T47D (cell line): Measurements from ENCODE around the gene HOXD3.

Experiments
- DNase-seq, 2 experiments: peaks; one replicate each; pipeline versions ENCODE4 v3.0.0 to v3.0.0-alpha.2; 2011 to 2012; ENCODE audit warnings: low read depth in 1 of 2, low spot score in 1 of 2
- JUND ChIP-seq: IDR thresholded peaks from 2 replicates; pipeline ENCODE4 v1.6.1; 2012; ENCODE audit warnings: low read depth
- in situ Hi-C: cut with HindIII; loops from 2 replicates; pipeline ENCODE4 v1.10.0; 2016; ENCODE audit warnings: low sequenced_read_pairs, low pct_unique_long_range_greater_than_20kb

HOXD3 gene

DNA sequence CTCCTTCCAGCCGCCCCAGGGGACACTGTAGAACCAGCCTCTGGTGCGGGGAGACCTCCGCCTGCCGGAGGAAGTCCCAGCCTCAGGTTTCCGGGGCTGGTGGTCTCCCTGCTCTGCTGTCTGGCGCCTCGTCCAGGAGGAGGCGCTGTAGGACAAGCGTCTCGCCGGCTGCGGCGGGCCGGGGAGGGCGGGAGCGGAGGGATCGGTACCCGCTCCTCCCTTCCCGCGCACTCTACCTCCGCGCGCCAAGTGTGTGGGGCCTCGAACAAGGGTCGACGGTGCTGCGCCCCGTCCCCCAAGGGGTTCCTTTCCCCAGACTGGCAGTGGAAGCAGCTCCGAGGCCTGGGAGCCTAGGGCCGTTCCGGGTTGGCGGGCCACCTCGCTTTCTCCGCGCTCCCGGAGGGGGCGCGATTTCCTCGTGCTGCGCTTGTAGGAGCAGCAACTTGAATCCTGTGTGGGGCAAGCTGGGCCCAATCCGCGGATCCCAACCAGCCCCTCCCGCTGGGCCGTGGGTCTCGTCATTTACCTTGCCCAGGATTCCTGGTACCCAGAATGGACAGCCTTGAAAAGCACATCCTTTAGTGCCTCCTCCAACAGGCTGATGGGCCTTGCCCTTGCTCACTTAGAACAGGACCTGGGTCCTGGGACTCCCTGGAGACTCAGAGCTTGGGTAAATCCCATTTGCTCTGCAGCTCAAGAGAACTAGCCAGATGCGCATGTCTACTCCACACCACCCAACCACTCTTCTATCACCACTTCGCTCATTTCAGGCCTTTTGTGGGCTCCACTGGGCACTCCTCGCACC is 16.4 kb upstream of the HOXD3 start:
- in situ Hi-C loops, result no loop called here
- peak; percentile 72 to 92 for DNase-seq
- no peak for TF ChIP-seq JUND

DNA sequence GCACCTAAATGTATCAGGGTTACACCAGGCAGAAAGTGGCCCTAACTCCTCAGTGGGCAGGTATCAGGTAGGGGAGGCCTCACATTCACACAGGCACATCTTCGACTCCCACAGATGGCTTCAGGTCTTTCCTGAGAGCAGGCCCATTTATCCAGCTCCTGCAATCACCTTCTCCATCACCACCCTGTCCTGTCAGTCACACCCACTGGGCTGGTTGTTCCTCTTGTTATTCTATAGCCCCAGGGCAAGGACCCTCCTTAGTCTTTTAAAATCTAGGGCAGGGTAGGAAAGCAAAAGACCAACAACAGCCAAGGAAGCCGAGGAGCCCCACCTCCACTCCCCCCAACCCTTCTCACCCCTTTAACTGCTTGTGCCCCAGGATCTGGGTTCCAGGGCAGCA is 14.8 kb upstream of the HOXD3 start:
- in situ Hi-C loops, result no loop called here
- no peak for DNase-seq
- TF ChIP-seq JUND, result no peak

DNA sequence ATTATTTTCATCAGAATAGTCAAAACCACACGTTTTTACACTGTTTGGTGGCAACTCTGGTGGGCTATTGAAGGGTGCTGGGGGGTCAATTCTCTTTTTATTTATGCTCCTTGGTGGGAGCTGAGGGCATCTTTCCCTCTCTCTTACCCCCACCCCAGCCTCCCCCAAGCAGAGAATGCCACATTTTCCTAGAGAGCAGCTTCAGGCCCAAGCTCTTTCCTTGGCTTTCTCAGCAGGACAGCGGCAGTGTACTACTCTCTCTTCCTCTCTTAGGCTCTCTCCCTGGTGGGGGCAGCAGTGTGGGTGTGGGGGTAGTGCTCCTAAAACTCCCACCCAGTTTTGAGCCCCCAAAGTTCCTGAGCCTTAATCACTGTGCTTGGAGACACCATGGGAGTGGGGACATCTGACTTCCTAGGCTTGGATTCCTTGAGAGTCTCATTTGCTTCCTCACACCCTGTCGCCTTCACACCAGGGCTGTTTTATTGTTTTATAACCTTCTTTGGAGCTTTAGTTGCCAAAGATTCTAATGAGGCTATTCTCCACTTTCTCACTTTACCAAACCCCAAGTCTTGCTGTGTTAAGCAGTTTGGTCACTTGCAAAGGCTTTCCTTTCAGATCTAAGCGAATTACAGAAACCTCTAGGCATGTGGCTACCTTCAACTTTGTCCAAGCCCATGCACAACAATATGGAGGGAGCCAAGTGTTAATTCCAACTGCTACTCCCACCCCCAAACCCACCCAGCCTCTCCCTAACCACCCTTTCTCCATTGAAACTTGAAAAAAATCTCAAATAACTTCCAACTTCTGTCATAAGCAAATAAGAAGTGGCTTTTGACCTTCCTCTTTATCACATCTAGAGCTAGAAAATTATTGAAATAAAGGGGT is 11.8 kb upstream of the HOXD3 start:
- in situ Hi-C loops, result no loop called here
- DNase-seq, result no peak
- TF ChIP-seq JUND, result no peak

DNA sequence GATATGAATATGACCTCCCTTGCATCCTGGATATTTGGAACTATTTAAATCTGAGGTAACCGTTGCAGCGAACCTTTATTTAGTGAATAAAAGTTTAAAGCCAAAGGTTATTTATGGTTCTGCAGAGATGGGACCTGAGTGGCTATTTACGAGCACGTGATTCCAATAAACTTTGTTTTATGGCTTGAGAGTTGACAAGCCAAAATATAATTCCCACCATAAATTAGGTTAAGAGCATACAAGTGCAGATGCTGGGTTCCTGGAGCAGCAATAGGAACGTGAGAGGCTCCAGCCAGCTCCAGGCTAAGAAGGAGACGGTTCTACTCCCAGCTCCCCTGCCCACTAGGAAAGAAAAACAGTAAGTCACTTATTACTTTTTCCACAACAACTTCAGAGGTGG is 11.0 kb upstream of the HOXD3 start:
- in situ Hi-C loops, result no loop called here
- TF ChIP-seq JUND, result no peak

DNA sequence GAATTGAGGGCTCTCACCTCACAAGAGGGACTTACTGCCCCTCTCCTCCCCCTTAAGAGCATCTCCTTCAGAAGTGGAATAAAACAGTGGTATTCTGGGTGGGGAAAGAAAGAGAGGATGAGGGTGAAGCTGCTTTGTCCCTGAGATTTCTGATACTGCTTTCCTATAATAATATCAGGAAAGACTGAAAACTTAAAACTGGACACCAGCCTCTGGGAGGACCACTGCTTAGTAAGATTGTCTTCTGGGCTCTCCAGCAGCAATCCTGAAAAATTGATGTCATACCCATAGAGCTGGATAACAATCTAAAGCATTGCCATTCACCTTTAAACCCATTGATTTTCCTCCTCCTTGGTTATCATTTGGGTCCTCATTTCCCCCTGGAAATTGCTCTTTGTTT is 10.5 kb upstream of the HOXD3 start:
- in situ Hi-C loops, result no loop called here
- no peak for DNase-seq
- no peak for TF ChIP-seq JUND

More for the DNA sequence above, 11.0 kb upstream of the HOXD3 start:
- no peak for DNase-seq

DNA sequence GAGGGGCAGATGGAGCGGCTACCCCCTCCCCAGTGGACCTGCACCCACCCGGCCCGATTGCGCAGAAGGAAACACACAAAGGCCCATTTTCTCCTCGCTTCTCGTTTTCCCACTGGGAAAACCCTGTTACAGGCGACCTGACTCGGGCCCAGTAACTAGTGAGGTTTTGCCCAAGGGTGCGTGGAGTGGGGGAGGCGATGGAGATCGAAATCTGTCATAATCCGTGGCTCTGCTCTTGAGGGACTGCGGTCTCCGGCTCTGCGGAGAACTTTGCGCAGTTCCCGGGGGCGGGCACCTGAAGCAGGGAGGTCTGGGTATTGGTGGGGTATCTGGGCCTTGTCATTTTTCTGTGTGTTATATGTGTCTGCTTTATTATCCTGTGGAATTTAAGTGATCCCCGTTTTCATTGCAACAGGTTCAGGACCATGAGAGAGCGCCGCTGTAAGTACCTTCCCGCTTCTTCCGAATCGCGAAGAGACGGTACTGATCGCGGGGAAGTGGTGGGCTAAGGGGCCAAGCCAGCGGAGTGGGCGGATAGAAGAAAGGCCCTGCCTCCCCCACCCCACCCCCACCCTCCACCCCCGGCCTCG is 9.8 kb upstream of the HOXD3 start:
- in situ Hi-C loops, result no loop called here
- no peak for DNase-seq
- TF ChIP-seq JUND, result no peak

DNA sequence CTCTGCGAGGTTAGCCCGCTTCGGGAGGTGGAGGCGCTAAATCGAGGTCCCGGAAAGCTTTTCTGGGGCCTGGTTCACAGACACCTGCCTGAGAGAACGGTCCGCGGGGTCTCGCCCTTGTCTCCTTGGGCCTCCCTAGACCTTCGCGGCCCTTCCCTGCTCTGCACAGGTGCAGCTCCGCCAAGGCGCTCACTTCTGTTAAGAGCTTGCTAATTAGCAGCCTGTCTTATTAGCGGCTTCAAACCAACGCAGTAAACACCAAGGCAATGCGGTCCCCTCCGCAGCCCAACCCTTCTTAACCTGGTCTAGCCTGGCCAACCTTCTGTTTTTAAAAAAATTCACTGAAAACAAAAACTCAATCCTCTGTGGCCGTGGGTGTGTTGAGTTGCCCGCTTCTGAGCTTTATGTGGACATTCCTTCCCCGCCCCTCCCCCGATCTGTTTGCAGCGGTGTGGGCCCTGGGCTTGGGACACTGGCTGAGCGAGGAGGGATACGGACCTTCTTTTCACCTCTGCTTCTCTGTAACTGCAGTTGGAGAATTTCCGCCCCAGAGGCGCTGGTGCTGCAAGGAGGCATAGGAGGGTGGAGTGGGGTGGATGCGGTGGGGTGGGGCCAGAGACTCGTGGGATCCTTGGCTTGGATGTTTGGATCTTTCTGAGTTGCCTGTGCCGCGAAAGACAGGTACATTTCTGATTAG is 9.2 kb upstream of the HOXD3 start:
- in situ Hi-C loops, result no loop called here
- DNase-seq, result no peak
- TF ChIP-seq JUND, result no peak

DNA sequence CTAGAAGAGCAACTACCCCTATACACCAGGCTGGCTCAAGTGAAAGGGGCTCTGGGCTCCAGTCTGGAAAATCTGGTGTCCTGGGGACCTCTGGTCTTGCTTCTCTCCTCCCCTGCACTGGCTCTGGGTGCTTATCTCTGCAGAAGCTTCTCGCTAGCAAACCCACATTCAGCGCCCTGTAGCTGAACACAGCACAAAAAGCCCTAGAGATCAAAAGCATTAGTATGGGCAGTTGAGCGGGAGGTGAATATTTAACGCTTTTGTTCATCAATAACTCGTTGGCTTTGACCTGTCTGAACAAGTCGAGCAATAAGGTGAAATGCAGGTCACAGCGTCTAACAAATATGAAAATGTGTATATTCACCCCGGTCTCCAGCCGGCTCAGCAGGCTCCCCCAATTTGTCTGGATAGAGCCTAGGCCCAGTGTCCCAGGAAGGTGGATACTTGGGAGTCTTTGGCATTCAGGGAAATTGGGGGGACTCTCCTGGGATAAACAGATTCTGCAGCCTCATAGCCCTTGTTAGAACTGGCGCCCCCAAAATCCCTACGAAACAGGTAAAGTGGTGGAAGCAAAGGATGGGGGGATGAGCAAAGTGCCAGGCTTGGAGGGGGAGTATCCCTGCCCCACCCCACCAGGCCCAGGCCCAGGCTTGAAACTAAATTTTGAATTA is 8.2 kb upstream of the HOXD3 start:
- TF ChIP-seq JUND, result no peak
- in situ Hi-C loops, result no loop called here
- DNase-seq, result no peak

DNA sequence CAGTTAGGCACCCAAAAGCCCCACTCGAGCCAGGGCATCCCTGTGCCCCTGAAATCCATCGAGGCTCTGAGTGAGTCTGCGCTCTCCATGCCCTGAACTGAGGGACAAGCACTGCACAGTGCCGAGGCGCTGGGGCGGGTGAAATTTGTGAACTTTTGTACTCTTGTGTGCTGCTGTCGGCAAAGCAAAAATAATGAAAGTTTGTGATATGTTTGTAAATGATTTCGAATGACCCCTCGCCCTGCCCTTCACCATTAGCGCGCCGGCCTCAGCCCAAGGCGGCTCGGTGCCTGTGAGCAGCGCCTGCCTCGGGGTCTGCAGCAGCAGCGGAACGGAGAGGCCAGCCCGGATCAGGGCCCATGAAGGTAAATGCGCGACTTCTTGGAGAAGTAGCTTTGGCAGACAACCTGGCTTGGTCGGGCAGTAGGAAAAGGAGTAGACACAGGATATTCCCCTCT is 7.6 kb upstream of the HOXD3 start:
- DNase-seq, result no peak
- no peak for TF ChIP-seq JUND
- in situ Hi-C loops, result no loop called here

DNA sequence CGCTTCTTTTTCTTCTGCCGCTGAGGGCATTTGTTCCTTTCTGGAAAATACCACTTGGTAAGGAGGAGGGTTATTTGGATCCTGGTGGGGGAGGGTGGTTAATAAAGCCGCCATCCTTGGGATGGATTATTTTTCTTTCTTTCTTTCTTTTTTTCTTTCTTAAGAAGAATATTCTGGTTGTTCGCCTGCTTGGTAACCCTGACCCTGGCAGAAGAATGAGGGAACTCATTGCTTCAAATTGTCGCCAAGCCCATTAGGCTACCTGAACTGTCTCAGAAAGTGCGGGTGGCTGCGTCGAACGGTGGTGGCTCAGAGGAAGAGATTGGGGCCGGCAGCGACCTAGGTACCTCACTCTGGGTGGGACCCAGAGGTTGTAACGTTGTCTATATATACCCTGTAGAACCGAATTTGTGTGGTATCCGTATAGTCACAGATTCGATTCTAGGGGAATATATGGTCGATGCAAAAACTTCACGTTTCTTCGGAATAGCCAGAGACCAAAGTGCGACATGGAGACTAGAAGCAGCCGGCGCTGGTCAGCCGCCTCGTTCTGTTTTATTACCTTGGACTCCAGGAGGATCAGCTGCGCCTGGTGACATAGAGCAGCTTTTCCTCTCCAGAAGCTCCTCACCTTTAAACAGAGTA is 7.0 kb upstream of the HOXD3 start:
- no peak for DNase-seq
- no peak for TF ChIP-seq JUND

DNA sequence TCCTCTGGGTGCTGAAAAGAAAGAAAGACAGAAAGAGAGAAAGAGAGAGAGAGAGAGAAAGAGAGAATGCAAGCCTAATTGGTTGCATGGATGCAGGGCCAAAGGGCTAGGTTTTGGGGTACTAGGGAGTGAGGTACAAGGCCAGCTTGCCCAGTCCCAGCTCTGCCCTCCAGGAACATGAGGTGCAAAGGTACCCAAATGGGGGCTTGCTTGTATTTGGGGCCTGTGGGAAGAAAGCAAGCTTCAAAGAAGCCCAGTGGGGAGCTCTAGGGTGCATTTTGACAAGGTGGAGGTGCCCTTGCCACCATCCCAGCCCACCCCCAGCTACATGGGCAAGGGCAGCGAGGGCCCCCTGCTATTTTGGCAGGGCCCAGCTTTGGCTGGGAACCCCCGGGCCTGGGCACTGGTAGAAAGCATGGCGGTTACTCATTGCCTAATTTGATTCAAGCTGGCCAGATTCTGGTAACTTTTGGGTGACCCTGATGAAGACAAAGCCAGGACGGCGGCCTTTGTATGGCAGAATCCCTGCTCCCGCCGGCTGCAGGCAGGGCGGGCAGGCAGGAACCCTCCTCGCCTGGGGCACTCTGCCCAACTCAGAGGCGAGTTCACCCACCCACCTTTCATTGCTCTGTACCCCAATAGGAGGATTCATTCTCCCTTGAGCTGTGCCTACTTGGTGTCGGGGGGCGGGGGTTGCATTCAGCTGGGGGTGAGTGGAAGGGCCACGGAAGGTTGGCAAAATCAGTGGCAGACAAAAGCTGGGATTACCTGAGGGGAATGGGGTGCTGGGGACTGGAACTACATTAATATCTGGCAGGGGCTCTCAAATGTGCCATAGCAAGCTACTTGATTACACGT is 6.3 kb upstream of the HOXD3 start:
- in situ Hi-C loops, result no loop called here
- no peak for TF ChIP-seq JUND
- DNase-seq, result no peak

More for the DNA sequence above, 7.0 kb upstream of the HOXD3 start:
- in situ Hi-C loops, result no loop called here
